ENCODE data around the gene CYP26B1. TPM values are rescaled to one million over a fixed set of nuclear protein-coding genes. Genes with fewer than 3 reads are reported as not detected.

CYP26B1 gene
- total RNA-seq, 1 experiment from 2014 or later, result 3.0 TPM

DNA sequence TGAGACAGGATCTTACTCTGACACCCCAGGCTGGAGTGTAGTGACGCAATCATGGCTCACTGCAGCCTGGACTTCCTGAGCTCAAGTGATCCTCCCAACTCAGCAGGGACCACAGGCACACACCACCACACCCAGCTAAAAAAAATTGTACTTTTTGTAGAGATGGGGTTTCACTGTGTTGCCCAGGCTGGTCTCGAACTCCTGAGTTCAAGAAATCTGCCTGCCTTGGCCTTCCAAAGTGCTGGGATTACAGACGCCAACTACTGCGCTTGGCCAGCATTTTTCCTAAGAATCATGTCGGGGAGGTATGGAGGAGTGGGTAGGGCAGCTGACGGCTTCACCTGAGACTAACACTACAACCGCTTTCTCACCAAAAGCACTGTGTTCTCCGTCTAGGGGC lies 50.4 kb downstream of the CYP26B1 start:
- Mint-ChIP-seq H3K4me1 (ENCODE audit: low read depth, unreplicated experiment) (peaks cover 2% of the 10 kb centered on the region), H3K27me3 (ENCODE audit: unreplicated experiment) (peaks cover 15% of the 10 kb centered on the region), H3K36me3 (ENCODE audit: insufficient read depth, unreplicated experiment) (no peaks in the 10 kb centered on the region), H3K4me3 (ENCODE audit: low read depth, unreplicated experiment) (no peak overlapping the region), H3K9me3 (ENCODE audit: low read depth, unreplicated experiment) (no peaks in the 10 kb centered on the region), H3K27ac (ENCODE audit: unreplicated experiment) (no peak overlapping the region)
- intact Hi-C loops (cut with micrococcal nuclease; ENCODE audit: unreplicated experiment), result no loop called here
- TF ChIP-seq CTCF (IDR thresholded peaks at IDR 0.05; ENCODE audit: unreplicated experiment), result no peak
- CTCF ChIA-PET, result interaction anchor here (0.6 kb wide), 1 partner anchor 39 kb away, joined by 3 read pairs; no protein-coding TSS in a partner anchor
- DNase-seq, result no peak
- BruUV-seq (replicated peaks), result no TSS peak

- CTCF ChIA-PET, result no interaction called here
- Mint-ChIP-seq H3K27ac (ENCODE audit: unreplicated experiment) (no peak overlapping the region), H3K9me3 (ENCODE audit: low read depth, unreplicated experiment) (no peaks in the 10 kb centered on the region), H3K4me1 (ENCODE audit: low read depth, unreplicated experiment) (peaks cover 7% of the 10 kb centered on the region), H3K27me3 (ENCODE audit: unreplicated experiment) (peaks cover 12% of the 10 kb centered on the region), H3K4me3 (ENCODE audit: low read depth, unreplicated experiment) (no peak overlapping the region), H3K36me3 (ENCODE audit: insufficient read depth, unreplicated experiment) (no peaks in the 10 kb centered on the region)
- intact Hi-C loops (cut with micrococcal nuclease; ENCODE audit: unreplicated experiment), result no loop called here
- no TSS peak for BruUV-seq (replicated peaks)
- no peak for DNase-seq
- TF ChIP-seq CTCF (IDR thresholded peaks at IDR 0.05; ENCODE audit: unreplicated experiment), result no peak
Observed at GRCh38 chr2:72096181-72096580, 51.5 kb downstream of the CYP26B1 start.

DNA sequence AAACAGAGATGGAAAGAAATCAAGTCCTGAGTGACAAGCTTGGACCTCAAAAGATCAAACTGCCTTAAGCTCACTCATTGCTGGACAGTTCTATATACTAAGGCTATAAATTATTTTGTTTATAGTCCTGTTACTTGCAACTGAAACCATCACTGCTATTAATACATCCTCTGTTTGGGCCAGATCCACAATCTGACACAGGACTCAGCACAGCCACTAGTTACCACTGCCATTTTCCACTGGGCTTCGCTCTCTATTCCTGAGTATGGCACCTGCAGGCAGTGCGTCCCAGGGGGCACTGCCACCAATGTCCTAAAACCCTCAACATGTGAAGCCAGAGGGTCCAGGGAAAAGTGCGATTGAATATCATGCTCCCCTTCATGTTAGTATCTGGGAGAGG lies 52.3 kb downstream of the CYP26B1 start:
- intact Hi-C loops (cut with micrococcal nuclease; ENCODE audit: unreplicated experiment), result no loop called here
- no peak overlapping the region for H3K27ac Mint-ChIP-seq (ENCODE audit: unreplicated experiment)
- H3K4me1 Mint-ChIP-seq (ENCODE audit: low read depth, unreplicated experiment), result peaks cover 7% of the 10 kb centered on the region
- H3K4me3 Mint-ChIP-seq (ENCODE audit: low read depth, unreplicated experiment), result no peak overlapping the region
- peaks cover 12% of the 10 kb centered on the region for H3K27me3 Mint-ChIP-seq (ENCODE audit: unreplicated experiment)
- H3K36me3 Mint-ChIP-seq (ENCODE audit: insufficient read depth, unreplicated experiment), result no peaks in the 10 kb centered on the region
- TF ChIP-seq CTCF (IDR thresholded peaks at IDR 0.05; ENCODE audit: unreplicated experiment), result no peak
- no peak for DNase-seq
- CTCF ChIA-PET, result no interaction called here
- H3K9me3 Mint-ChIP-seq (ENCODE audit: low read depth, unreplicated experiment), result no peaks in the 10 kb centered on the region
- no TSS peak for BruUV-seq (replicated peaks)

GRCh38 chr2:72094701-72095100 lies 53.0 kb downstream of the CYP26B1 start:
- no peak for DNase-seq
- Mint-ChIP-seq H3K4me1 (ENCODE audit: low read depth, unreplicated experiment) (peaks cover 7% of the 10 kb centered on the region), H3K36me3 (ENCODE audit: insufficient read depth, unreplicated experiment) (no peaks in the 10 kb centered on the region), H3K9me3 (ENCODE audit: low read depth, unreplicated experiment) (no peaks in the 10 kb centered on the region), H3K4me3 (ENCODE audit: low read depth, unreplicated experiment) (no peak overlapping the region), H3K27me3 (ENCODE audit: unreplicated experiment) (peaks cover 8% of the 10 kb centered on the region), H3K27ac (ENCODE audit: unreplicated experiment) (no peak overlapping the region)
- intact Hi-C loops (cut with micrococcal nuclease; ENCODE audit: unreplicated experiment), result no loop called here
- no peak for TF ChIP-seq CTCF (IDR thresholded peaks at IDR 0.05; ENCODE audit: unreplicated experiment)
- CTCF ChIA-PET, result no interaction called here
- no TSS peak for BruUV-seq (replicated peaks)

All from Calu3 (cell line).